HepG2 (cell line): Measurements from ENCODE around the gene SAMD14. TPM values are rescaled to one million over a fixed set of nuclear protein-coding genes. Genes with fewer than 3 reads are reported as not detected.

ENCODE experiments used
- AKNA ChIP-seq: sonication (generic); formaldehyde crosslinking; IDR thresholded peaks from 2 replicates; pipeline ENCODE4 v1.4.0; 2020; ENCODE audit warnings: missing genetic modification reagents, borderline replicate concordance
- CC2D1A ChIP-seq: sonication (generic); formaldehyde crosslinking; IDR thresholded peaks from 2 replicates; pipeline ENCODE4 v1.8.1; 2023; ENCODE audit warnings: mild to moderate bottlenecking, missing genetic modification reagents
- CENPX ChIP-seq: sonication (generic); formaldehyde crosslinking; IDR thresholded peaks from 2 replicates; pipeline ENCODE4 v1.9.0; 2021; ENCODE audit warnings: mild to moderate bottlenecking, missing genetic modification reagents, moderate library complexity
- DR1 ChIP-seq: sonication (generic); formaldehyde crosslinking; IDR thresholded peaks from 2 replicates; pipeline ENCODE4 v1.8.0; 2021; ENCODE audit warnings: mild to moderate bottlenecking, missing genetic modification reagents, inconsistent platforms
- FLYWCH1 ChIP-seq: sonication (generic); formaldehyde crosslinking; IDR thresholded peaks from 2 replicates; pipeline ENCODE4 v1.8.1; 2023; ENCODE audit warnings: mild to moderate bottlenecking, missing genetic modification reagents
- FOXK1 ChIP-seq: sonication (generic); formaldehyde crosslinking; IDR thresholded peaks from 2 replicates; pipeline ENCODE4 v1.4.0; 2020; ENCODE audit warnings: low read depth, missing genetic modification reagents, borderline replicate concordance
- FOXM1 ChIP-seq: sonication (generic); formaldehyde crosslinking; IDR thresholded peaks from 2 replicates; pipeline ENCODE4 v1.5.0; 2020; ENCODE audit warnings: missing genetic modification reagents
- GTF3A ChIP-seq: sonication (generic); formaldehyde crosslinking; conservative IDR thresholded peaks from 2 replicates; pipeline ENCODE4 v1.4.0; 2020; ENCODE audit warnings: mild to moderate bottlenecking, missing genetic modification reagents
- MAFF ChIP-seq: IDR thresholded peaks from 2 replicates; pipeline ENCODE4 v1.6.1; 2011; ENCODE audit warnings: low read depth, low read length, improper control_type of control experiment
- SIN3A ChIP-seq: IDR thresholded peaks from 2 replicates; pipeline ENCODE4 v1.6.1; 2011; ENCODE audit warnings: low read depth, mild to moderate bottlenecking, control low read depth, low read length, borderline replicate concordance
- SMYD3 ChIP-seq: sonication (generic); formaldehyde crosslinking; IDR thresholded peaks from 2 replicates; pipeline ENCODE4 v1.8.1; 2023; ENCODE audit warnings: mild to moderate bottlenecking, missing genetic modification reagents
- TOPORS ChIP-seq: sonication (generic); formaldehyde crosslinking; IDR thresholded peaks from 2 replicates; pipeline ENCODE4 v1.8.0; 2023; ENCODE audit warnings: mild to moderate bottlenecking, missing genetic modification reagents
- ZFP41 ChIP-seq: sonication (generic); formaldehyde crosslinking; IDR thresholded peaks from 2 replicates; pipeline ENCODE4 v1.4.0; 2020; ENCODE audit warnings: mild to moderate bottlenecking, missing genetic modification reagents, borderline replicate concordance
- ZNF501 ChIP-seq: sonication (generic); formaldehyde crosslinking; IDR thresholded peaks from 2 replicates; pipeline ENCODE4 v1.5.1; 2020; ENCODE audit warnings: mild to moderate bottlenecking, moderate library complexity, missing genetic modification reagents
- ZNF557 ChIP-seq: sonication (generic); formaldehyde crosslinking; IDR thresholded peaks from 2 replicates; pipeline ENCODE4 v1.4.0; 2020; ENCODE audit warnings: missing genetic modification reagents
- ZNF607 ChIP-seq: sonication (generic); formaldehyde crosslinking; IDR thresholded peaks from 2 replicates; pipeline ENCODE4 v1.5.1; 2020; ENCODE audit warnings: missing genetic modification reagents, mild to moderate bottlenecking, borderline replicate concordance
- ZSCAN20 ChIP-seq: sonication (generic); formaldehyde crosslinking; IDR thresholded peaks from 2 replicates; pipeline ENCODE4 v1.4.0; 2020; ENCODE audit warnings: missing genetic modification reagents, mild to moderate bottlenecking, borderline replicate concordance
- ZZZ3 ChIP-seq: sonication (generic); formaldehyde crosslinking; IDR thresholded peaks from 2 replicates; pipeline ENCODE4 v1.4.0; 2020; ENCODE audit warnings: missing genetic modification reagents, mild to moderate bottlenecking, borderline replicate concordance
- polyA plus RNA-seq, 8 experiments: library from polyadenylated mRNA; depleted of rRNA in 3 of 8; stranded (reverse) in 7 of 8; unstranded in 1 of 8; fragments of >200 nt; fragmentation: Illumina TruSeq in 4 of 8; extraction: Trizol in 4 of 8; gene quantifications; 2 replicates each; pipeline versions ENCODE4 v1.2.1 to v1.2.3, GENCODE V29; 2011 to 2016; ENCODE audit warnings: low read depth in 4 of 8, missing spikeins in 1 of 8, mixed read lengths in 1 of 8; ENCODE audit not compliant: insufficient read depth in 1 of 8
- total RNA-seq, 5 experiments: library from RNA; depleted of rRNA; stranded (reverse); fragments of >200 nt; fragmentation: Illumina TruSeq; extraction: Trizol; gene quantifications; 2 replicates each; pipeline ENCODE4 v1.2.3, GENCODE V29; 2016; ENCODE audit warnings: low read depth in 1 of 5
- TF ChIP-seq, protein P1 (sequence below): sonication (generic); formaldehyde crosslinking; IDR thresholded peaks from 2 replicates; pipeline ENCODE4 v1.9.0; 2021; ENCODE audit warnings: mild to moderate bottlenecking, missing genetic modification reagents

Gene SAMD14
- total and polyA plus RNA-seq, 2 of the 13 experiments (the other 11 are each of a cell fraction or from before 2014, with no cell fraction given): 0.07 to 0.22 TPM

GRCh38 chr17:50177983-50178834, 48.2 kb upstream of the SAMD14 start (continued):
- TF ChIP-seq ZNF607 (CRISPR knock-in tag): no peak
- no peak for TF ChIP-seq ZNF557 (CRISPR knock-in tag)
- TF ChIP-seq FLYWCH1 (CRISPR knock-in tag): no peak
- TF ChIP-seq DR1 (CRISPR knock-in tag): no peak
- peak; percentile 67; the same call in 1 of the 2 replicates for TF ChIP-seq ZNF501 (CRISPR knock-in tag)
- TF ChIP-seq GTF3A (CRISPR knock-in tag): no peak
- no peak; the same call in 1 of the 2 replicates for TF ChIP-seq SIN3A
- no peak for TF ChIP-seq ZSCAN20
- no peak for TF ChIP-seq MAFF
- TF ChIP-seq ZZZ3 (CRISPR knock-in tag): no peak
- TF ChIP-seq ZFP41 (CRISPR knock-in tag): no peak
- TF ChIP-seq SMYD3 (CRISPR knock-in tag): no peak
- 0 out of 2 replicates have a peak, but pooled peaks have one; percentile 24 for TF ChIP-seq FOXK1
- TF ChIP-seq, protein P1, sequence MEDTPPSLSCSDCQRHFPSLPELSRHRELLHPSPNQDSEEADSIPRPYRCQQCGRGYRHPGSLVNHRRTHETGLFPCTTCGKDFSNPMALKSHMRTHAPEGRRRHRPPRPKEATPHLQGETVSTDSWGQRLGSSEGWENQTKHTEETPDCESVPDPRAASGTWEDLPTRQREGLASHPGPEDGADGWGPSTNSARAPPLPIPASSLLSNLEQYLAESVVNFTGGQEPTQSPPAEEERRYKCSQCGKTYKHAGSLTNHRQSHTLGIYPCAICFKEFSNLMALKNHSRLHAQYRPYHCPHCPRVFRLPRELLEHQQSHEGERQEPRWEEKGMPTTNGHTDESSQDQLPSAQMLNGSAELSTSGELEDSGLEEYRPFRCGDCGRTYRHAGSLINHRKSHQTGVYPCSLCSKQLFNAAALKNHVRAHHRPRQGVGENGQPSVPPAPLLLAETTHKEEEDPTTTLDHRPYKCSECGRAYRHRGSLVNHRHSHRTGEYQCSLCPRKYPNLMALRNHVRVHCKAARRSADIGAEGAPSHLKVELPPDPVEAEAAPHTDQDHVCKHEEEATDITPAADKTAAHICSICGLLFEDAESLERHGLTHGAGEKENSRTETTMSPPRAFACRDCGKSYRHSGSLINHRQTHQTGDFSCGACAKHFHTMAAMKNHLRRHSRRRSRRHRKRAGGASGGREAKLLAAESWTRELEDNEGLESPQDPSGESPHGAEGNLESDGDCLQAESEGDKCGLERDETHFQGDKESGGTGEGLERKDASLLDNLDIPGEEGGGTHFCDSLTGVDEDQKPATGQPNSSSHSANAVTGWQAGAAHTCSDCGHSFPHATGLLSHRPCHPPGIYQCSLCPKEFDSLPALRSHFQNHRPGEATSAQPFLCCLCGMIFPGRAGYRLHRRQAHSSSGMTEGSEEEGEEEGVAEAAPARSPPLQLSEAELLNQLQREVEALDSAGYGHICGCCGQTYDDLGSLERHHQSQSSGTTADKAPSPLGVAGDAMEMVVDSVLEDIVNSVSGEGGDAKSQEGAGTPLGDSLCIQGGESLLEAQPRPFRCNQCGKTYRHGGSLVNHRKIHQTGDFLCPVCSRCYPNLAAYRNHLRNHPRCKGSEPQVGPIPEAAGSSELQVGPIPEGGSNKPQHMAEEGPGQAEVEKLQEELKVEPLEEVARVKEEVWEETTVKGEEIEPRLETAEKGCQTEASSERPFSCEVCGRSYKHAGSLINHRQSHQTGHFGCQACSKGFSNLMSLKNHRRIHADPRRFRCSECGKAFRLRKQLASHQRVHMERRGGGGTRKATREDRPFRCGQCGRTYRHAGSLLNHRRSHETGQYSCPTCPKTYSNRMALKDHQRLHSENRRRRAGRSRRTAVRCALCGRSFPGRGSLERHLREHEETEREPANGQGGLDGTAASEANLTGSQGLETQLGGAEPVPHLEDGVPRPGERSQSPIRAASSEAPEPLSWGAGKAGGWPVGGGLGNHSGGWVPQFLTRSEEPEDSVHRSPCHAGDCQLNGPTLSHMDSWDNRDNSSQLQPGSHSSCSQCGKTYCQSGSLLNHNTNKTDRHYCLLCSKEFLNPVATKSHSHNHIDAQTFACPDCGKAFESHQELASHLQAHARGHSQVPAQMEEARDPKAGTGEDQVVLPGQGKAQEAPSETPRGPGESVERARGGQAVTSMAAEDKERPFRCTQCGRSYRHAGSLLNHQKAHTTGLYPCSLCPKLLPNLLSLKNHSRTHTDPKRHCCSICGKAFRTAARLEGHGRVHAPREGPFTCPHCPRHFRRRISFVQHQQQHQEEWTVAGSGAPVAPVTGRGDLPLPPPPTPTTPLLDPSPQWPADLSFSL (CRISPR knock-in tag): no peak
- TF ChIP-seq CENPX (CRISPR knock-in tag): no peak
- TF ChIP-seq CC2D1A (CRISPR knock-in tag): no peak
- no peak for TF ChIP-seq AKNA (CRISPR knock-in tag)
- TF ChIP-seq FOXM1 (CRISPR knock-in tag): no peak
- TF ChIP-seq TOPORS (CRISPR knock-in tag): no peak
